ENCODE measurements around the gene MTMR10. TPM values are rescaled to one million over a fixed set of nuclear protein-coding genes. Genes with fewer than 3 reads are reported as not detected.

MTMR10 gene
- total RNA-seq, 1 experiment from 2014 or later = 23.2 TPM

- Mint-ChIP-seq H3K4me3 (no peak overlapping the region), H3K27me3 (ENCODE audit: low read depth) (no peaks in the 10 kb centered on the region), H3K9me3 (no peaks in the 10 kb centered on the region), H3K36me3 (ENCODE audit: insufficient read depth in 1 of 3, low read depth in 3 of 3) (peaks cover 0 to 17% (median 8%) of the 10 kb centered on the region in 3 experiments; a peak in 3 of 7 replicates), H3K4me1 (peaks cover 4 to 12% of the 10 kb centered on the region in 2 experiments), H3K27ac (peak overlapping the region in 1 of 3 experiments; percentile 9; a peak in 2 of 7 replicates)
- Histone ChIP-seq H3K27ac (ENCODE audit: insufficient read length, low read depth, low read length) (no peak overlapping the region), H3T11ph (ENCODE audit: low read length) (no peak overlapping the region), H2BK5ac (ENCODE audit: insufficient read length, low read length) (no peak overlapping the region), H2AFZ (ENCODE audit: low read length) (no peak overlapping the region), H4K20me1 (ENCODE audit: control insufficient read depth, insufficient read depth, insufficient read length) (no peaks in the 10 kb centered on the region), H3K9me3 (ENCODE audit: control insufficient read depth, low read depth, low read length) (no peaks in the 10 kb centered on the region), H2BK20ac (ENCODE audit: low read depth, low read length, poor library complexity, severe bottlenecking) (no peak overlapping the region), H2BK15ac (ENCODE audit: low read depth, low read length) (no peak overlapping the region), H2BK120ac (ENCODE audit: low read depth, low read length, poor library complexity, severe bottlenecking) (no peak overlapping the region), H3K79me1 (ENCODE audit: insufficient read depth, low read depth, low read length, poor library complexity, severe bottlenecking) (no peaks in the 10 kb centered on the region), H3K14ac (ENCODE audit: insufficient read depth, low read length) (no peak overlapping the region), H2BK12ac (ENCODE audit: insufficient read length, low read depth, low read length) (no peak overlapping the region), H3K79me2 (ENCODE audit: insufficient read depth, low read length) (peaks cover 3% of the 10 kb centered on the region; the same call in 1 of the 2 replicates), H3K27me3 (ENCODE audit: insufficient read depth, low read length) (no peaks in the 10 kb centered on the region), H4K91ac (ENCODE audit: insufficient read length, low read depth, low read length) (no peak overlapping the region), H3K4ac (ENCODE audit: low read depth, low read length) (no peak overlapping the region), H3K18ac (ENCODE audit: insufficient read length, low read depth, low read length) (no peak overlapping the region), H3K9ac (ENCODE audit: extremely low read depth, insufficient read length, low read length) (no peak overlapping the region), H3K4me1 (ENCODE audit: insufficient read depth, low read length) (no peaks in the 10 kb centered on the region), H4K8ac (replicated peaks; ENCODE audit: insufficient read length, low read depth, low read length) (no peak overlapping the region), H4K5ac (ENCODE audit: insufficient read length, low read depth, low read length) (no peak overlapping the region), H2AK5ac (ENCODE audit: insufficient read length, low read length) (no peak overlapping the region), H3K23me2 (ENCODE audit: insufficient read length, low read depth, low read length, poor library complexity, severe bottlenecking) (no peaks in the 10 kb centered on the region), H3K4me2 (ENCODE audit: insufficient read depth, insufficient read length, low read length) (no peak overlapping the region), H3K56ac (ENCODE audit: insufficient read length, low read depth, low read length) (no peak overlapping the region), H3K23ac (ENCODE audit: insufficient read length, low read depth, low read length) (no peak overlapping the region)
- WGBS (ENCODE audit: extremely low coverage, insufficient read length, low lambda C conversion rate) = no CpG with 5 or more reads among the region's 3 CpGs
- no peak for TF ChIP-seq CTCF (conservative IDR thresholded peaks at IDR 0.05)
- no peak for DNase-seq
Measured at GRCh38 chr15:30985081-30985531, 6.3 kb downstream of the MTMR10 start.

Data from H9 (cell line).